HCT116 (cell line): ENCODE data around the gene LRRC56. TPM values are rescaled to one million over a fixed set of nuclear protein-coding genes. Genes with fewer than 3 reads are reported as not detected.

Experiments used
- ATAC-seq: fragments of 200-7000 bp; cut with Tn5 transposase; 2 replicates; pipeline ENCODE4 v1.9.1; 2020; ENCODE audit warnings: mild to moderate bottlenecking, moderate library complexity
- BruUV-seq: library from RNA; stranded (reverse); fragments of 400-500 nt; replicated peaks from 2 replicates; lab custom pipeline; 2021; lab: Mats Ljungman, UMichigan
- CTCF ChIA-PET: fragments of 300-600 bp; sonication (Branson Sonifier 250); formaldehyde crosslinking; loops from one replicate; lab custom pipeline; 2021; ENCODE audit warnings: antibody characterized with exemption; lab: Charles Lee
- POLR2A ChIA-PET: fragments of 300-600, 350-600 bp; sonication (Branson Sonifier 250); formaldehyde crosslinking; loops from one replicate; lab custom pipeline; 2021; ENCODE audit warnings: antibody characterized with exemption; lab: Charles Lee
- RAD21 ChIA-PET, 2 experiments: fragments of 300-600 bp; sonication (Branson Sonifier 250); formaldehyde crosslinking; loops; one replicate each; lab custom pipeline; 2023; ENCODE audit warnings: low total read pairs in 2 of 2; ENCODE audit not compliant: uncharacterized antibody in 2 of 2, unreplicated experiment in 2 of 2, low non-redundant PET in 1 of 2; lab: Charles Lee
- DNase-seq: peaks from one replicate; pipeline ENCODE4 v3.0.0-alpha.2; 2010; ENCODE audit warnings: low read depth, low spot score
- H2AFZ ChIP-seq: fragments of 200-600 bp; shearing (Covaris generic), sonication (generic); 2 replicates; pipeline ENCODE4 v1.6.1; 2017; ENCODE audit warnings: low read depth, mixed run types, mixed read lengths, antibody characterized with exemption, low read length; ENCODE audit not compliant: poor library complexity, severe bottlenecking
- H3K27ac ChIP-seq: 2 replicates; pipeline ENCODE4 v1.5.1; 2012; ENCODE audit warnings: low read depth, low read length
- H3K27me3 ChIP-seq: fragments of 200-600 bp; sonication (generic); 2 replicates; pipeline ENCODE4 v1.6.1; 2016; ENCODE audit warnings: mixed run types, low read length, mixed read lengths; ENCODE audit not compliant: insufficient read depth
- H3K36me3 ChIP-seq, 2 experiments: fragments of 200-500 bp in 1 of 2; fragments of 200-600 bp in 1 of 2; sonication (Bioruptor generic) in 1 of 2; sonication (generic) in 1 of 2; 2 replicates each; pipeline versions ENCODE4 v1.5.1 to v1.6.1; 2014 to 2016; ENCODE audit warnings: low read length in 2 of 2, inconsistent platforms in 1 of 2, mixed read lengths in 1 of 2, mixed run types in 1 of 2; ENCODE audit not compliant: insufficient read depth in 2 of 2, control insufficient read depth in 1 of 2
- H3K4me1 ChIP-seq, 2 experiments: fragments of 200-600 bp in 1 of 2; sonication (generic) in 1 of 2; 2 replicates each; pipeline versions ENCODE4 v1.5.1 to v1.6.1; 2012 to 2017; ENCODE audit warnings: low read length in 2 of 2, inconsistent platforms in 1 of 2, mild to moderate bottlenecking in 1 of 2, mixed read lengths in 1 of 2, mixed run types in 1 of 2, moderate library complexity in 1 of 2; ENCODE audit not compliant: insufficient read depth in 2 of 2, control insufficient read depth in 1 of 2
- H3K4me2 ChIP-seq: fragments of 200-600 bp; sonication (generic); 2 replicates; pipeline ENCODE4 v1.6.1; 2017; ENCODE audit warnings: mixed run types, low read length, mixed read lengths
- H3K4me3 ChIP-seq, 2 experiments: fragments of 200-600 bp in 1 of 2; sonication (generic) in 1 of 2; replicated peaks in 1 of 2; 2 replicates each; pipeline ENCODE4 v1.5.1; 2011 to 2016; ENCODE audit warnings: low read length in 2 of 2, control low read depth in 1 of 2, low read depth in 1 of 2, mild to moderate bottlenecking in 1 of 2, mixed read lengths in 1 of 2, mixed run types in 1 of 2
- H3K79me2 ChIP-seq: fragments of 200-600 bp; sonication (generic); 2 replicates; pipeline ENCODE4 v1.6.1; 2017; ENCODE audit warnings: mild to moderate bottlenecking, mixed run types, low read length, moderate library complexity, mixed read lengths; ENCODE audit not compliant: insufficient read depth
- H3K9ac ChIP-seq: fragments of 200-600 bp; sonication (generic); 2 replicates; pipeline ENCODE4 v1.6.1; 2016; ENCODE audit warnings: low read length, mixed read lengths
- H3K9me2 ChIP-seq: fragments of 200-600 bp; sonication (generic), shearing (Covaris generic); 2 replicates; pipeline ENCODE4 v1.6.1; 2017; ENCODE audit warnings: mixed run types, mild to moderate bottlenecking, moderate library complexity; ENCODE audit not compliant: insufficient read depth
- H3K9me3 ChIP-seq, 2 experiments: fragments of 200-500 bp in 1 of 2; fragments of 200-600 bp in 1 of 2; sonication (Bioruptor generic) in 1 of 2; sonication (generic) in 1 of 2; 2 replicates each; pipeline ENCODE4 v1.6.1; 2014 to 2017; ENCODE audit warnings: low read length in 2 of 2, mixed read lengths in 2 of 2, inconsistent platforms in 1 of 2, low read depth in 1 of 2, mild to moderate bottlenecking in 1 of 2, mixed run types in 1 of 2, moderate library complexity in 1 of 2; ENCODE audit not compliant: control insufficient read depth in 1 of 2, insufficient read depth in 1 of 2
- H4K20me1 ChIP-seq: fragments of 200-600 bp; sonication (generic), shearing (Covaris generic); 2 replicates; pipeline ENCODE4 v1.6.1; 2017; ENCODE audit warnings: mixed run types, mild to moderate bottlenecking, moderate library complexity; ENCODE audit not compliant: insufficient read depth
- CEBPB ChIP-seq: IDR thresholded peaks from 2 replicates; pipeline ENCODE4 v1.6.1; 2012; ENCODE audit warnings: low read depth
- CTCF ChIP-seq, 3 experiments: fragments of 200-600 bp in 1 of 3; sonication (generic) in 1 of 3; IDR thresholded peaks in 2 of 3; conservative IDR thresholded peaks in 1 of 3; 2 replicates each; pipeline ENCODE4 v1.5.1; 2012 to 2017; ENCODE audit warnings: low read depth in 2 of 3, low read length in 2 of 3, antibody characterized with exemption in 1 of 3, borderline replicate concordance in 1 of 3, control low read depth in 1 of 3, mild to moderate bottlenecking in 1 of 3, mixed read lengths in 1 of 3, mixed run types in 1 of 3, moderate library complexity in 1 of 3; ENCODE audit not compliant: insufficient read depth in 1 of 3
- EGR1 ChIP-seq: IDR thresholded peaks from 2 replicates; pipeline ENCODE4 v1.6.1; 2012; ENCODE audit warnings: low read depth
- EZH2phosphoT487 ChIP-seq: fragments of 200-600 bp; IDR thresholded peaks from 2 replicates; pipeline ENCODE4 v1.6.1; 2018; ENCODE audit warnings: antibody characterized with exemption, borderline replicate concordance
- JUND ChIP-seq: IDR thresholded peaks from 2 replicates; pipeline ENCODE4 v1.6.1; 2012
- MAX ChIP-seq: IDR thresholded peaks from 2 replicates; pipeline ENCODE4 v1.6.1; 2012
- POLR2AphosphoS5 ChIP-seq: IDR thresholded peaks from 2 replicates; pipeline ENCODE4 v1.6.1; 2011; ENCODE audit warnings: mild to moderate bottlenecking, low read depth, low read length, moderate library complexity
- REST ChIP-seq: IDR thresholded peaks from 2 replicates; pipeline ENCODE4 v1.6.1; 2012; ENCODE audit warnings: low read depth
- SRF ChIP-seq: IDR thresholded peaks from 2 replicates; pipeline ENCODE4 v1.6.1; 2012; ENCODE audit warnings: low read depth
- TCF7L2 ChIP-seq: IDR thresholded peaks from 2 replicates; pipeline ENCODE4 v1.7.0; 2011; ENCODE audit warnings: borderline replicate concordance, inconsistent platforms; ENCODE audit not compliant: insufficient read depth, insufficient read length; ENCODE audit errors: extremely low read depth
- ZFX ChIP-seq: fragments of 450-650 bp; IDR thresholded peaks from 2 replicates; pipeline ENCODE4 v1.6.1; 2017
- intact Hi-C: fragments of 100-400 bp; cut with micrococcal nuclease; formaldehyde crosslinking; loops from 2 replicates; pipeline ENCODE4 v1.10.0; 2022
- total RNA-seq: library from RNA; stranded (reverse); gene quantifications from one replicate; pipeline ENCODE4 v1.2.1, GENCODE V29; 2021; ENCODE audit not compliant: unreplicated experiment

The LRRC56 gene
- total RNA-seq, 1 experiment from 2014 or later = 9.1 TPM

- POLR2A ChIA-PET = no interaction called here
- no peaks in the 10 kb centered on the region for H3K27me3 ChIP-seq
- no TSS peak for BruUV-seq
- no peak for DNase-seq
- peak overlapping the region; percentile 67 for H3K9ac ChIP-seq
- ATAC-seq = peak; percentile 23
- no peaks in the 10 kb centered on the region for H3K9me3 ChIP-seq
- H3K4me2 ChIP-seq = peak overlapping the region; percentile 83
- CTCF ChIA-PET = no interaction called here
- intact Hi-C loops = no loop called here
- H3K9me2 ChIP-seq = no peaks in the 10 kb centered on the region
- H3K27ac ChIP-seq = peak overlapping the region; percentile 96; the same call in 1 of the 2 replicates
- H3K36me3 ChIP-seq = 0 out of 4 replicates have a peak, but pooled peaks cover 0 to 3% of the 10 kb centered on the region in 2 experiments
- TF ChIP-seq POLR2AphosphoS5 (0 out of 2 replicates have a peak, but pooled peaks have one; percentile 8), MAX (no peak)
- H3K4me1 ChIP-seq = peaks cover 11 to 53% of the 10 kb centered on the region in 2 experiments; a peak in 3 of 4 replicates
- H4K20me1 ChIP-seq = no peaks in the 10 kb centered on the region
- RAD21 ChIA-PET = no interaction called here
- H3K4me3 ChIP-seq = peak overlapping the region; percentile 71 to 75
- H2AFZ ChIP-seq = no peak overlapping the region
- no peaks in the 10 kb centered on the region for H3K79me2 ChIP-seq
Observed at GRCh38 chr11:567629-568292, 30.4 kb downstream of the LRRC56 start.

- TF ChIP-seq EZH2phosphoT487 (no peak), EGR1 (no peak), JUND (no peak), SRF (no peak), POLR2AphosphoS5 (peak; percentile 63), ZFX (peak; percentile 42; the same call in 1 of the 2 replicates), CTCF (IDR thresholded peaks at IDR 0.05 in 2 of 3, conservative IDR thresholded peaks at IDR 0.05 in 1 of 3; ENCODE audit: borderline replicate concordance in 1 of 3, insufficient read depth in 1 of 3, low read depth in 2 of 3, low read length in 2 of 3) (no peak), REST (no peak), CEBPB (no peak), TCF7L2 (peak; percentile 67)
- peak overlapping the region; percentile 71 to 75 for H3K4me3 ChIP-seq
- H3K9ac ChIP-seq = peak overlapping the region; percentile 82
- H3K79me2 ChIP-seq = no peaks in the 10 kb centered on the region
- ChIA-PET RAD21 (no interaction called here), CTCF (no interaction called here), POLR2A (no interaction called here)
- intact Hi-C loops = no loop called here
- no peaks in the 10 kb centered on the region for H3K27me3 ChIP-seq
- H3K27ac ChIP-seq = peak overlapping the region; percentile 96
- DNase-seq = peak; percentile 76
- H3K4me2 ChIP-seq = peak overlapping the region; percentile 83
- H3K4me1 ChIP-seq = peaks cover 11 to 51% of the 10 kb centered on the region in 2 experiments; a peak in 3 of 4 replicates
- no peaks in the 10 kb centered on the region for H4K20me1 ChIP-seq
- H3K9me2 ChIP-seq = no peaks in the 10 kb centered on the region
- H3K9me3 ChIP-seq = no peaks in the 10 kb centered on the region
- no TSS peak for BruUV-seq
- ATAC-seq = peak; percentile 95
- 0 out of 4 replicates have a peak, but pooled peaks cover 0 to 3% of the 10 kb centered on the region in 2 experiments for H3K36me3 ChIP-seq
- H2AFZ ChIP-seq = no peak overlapping the region
Observed at GRCh38 chr11:568306-569157, 31.2 kb downstream of the LRRC56 start.
